HL-60 (cell line): ENCODE measurements around the gene PARP6.

ENCODE experiments used
- CTCF ChIP-seq: IDR thresholded peaks from one replicate; pipeline ENCODE4 v1.5.1; 2011; ENCODE audit warnings: low read length, control low read depth, inconsistent platforms; ENCODE audit not compliant: insufficient read depth
- REST ChIP-seq: IDR thresholded peaks from 2 replicates; pipeline ENCODE4 v1.6.1; 2012; ENCODE audit warnings: low read depth; ENCODE audit not compliant: insufficient replicate concordance

- TF ChIP-seq REST, result no peak
- no peak for TF ChIP-seq CTCF
Measured at GRCh38 chr15:72276326-72276700, 4.0 kb upstream of the PARP6 start.
